Renal pelvis (tissue), 4 donors: ENCODE data around the gene C17orf75. TPM values are rescaled to one million over a fixed set of nuclear protein-coding genes. Genes with fewer than 3 reads are reported as not detected.

Experiments used
- DNase-seq: peaks from one replicate; pipeline ENCODE4 v3.0.0-alpha.2; 2013
- polyA plus RNA-seq, 3 donors: library from polyadenylated mRNA; unstranded; fragments of 120-200 nt; gene quantifications; one replicate each; pipeline ENCODE4 v1.2.1, GENCODE V29; 2013; ENCODE audit not compliant: insufficient read length in 3 of 3

C17orf75 gene
- polyA plus RNA-seq, 3 donors, result 35.8 to 53.9 (median 48.9) TPM

GRCh38 chr17:32314636-32315035, 27.3 kb downstream of the C17orf75 start:
- DNase-seq, result no peak

- DNase-seq, result no peak
These were observed 30.9 kb downstream of the C17orf75 start for GRCh38 chr17:32311028-32311536.

GRCh38 chr17:32307658-32308057, 34.3 kb downstream of the C17orf75 start:
- DNase-seq, result no peak

GRCh38 chr17:32305049-32305448, 36.9 kb downstream of the C17orf75 start:
- no peak for DNase-seq

- no peak for DNase-seq
These were observed 38.1 kb downstream of the C17orf75 start for GRCh38 chr17:32303781-32304288.

- DNase-seq, result no peak
These were observed 38.9 kb downstream of the C17orf75 start for GRCh38 chr17:32302860-32303649.

- no peak for DNase-seq
These were observed 39.9 kb downstream of the C17orf75 start for GRCh38 chr17:32302037-32302436.

- DNase-seq, result no peak
These were observed 42.3 kb downstream of the C17orf75 start for GRCh38 chr17:32299580-32300164.

GRCh38 chr17:32298721-32299579, 43.0 kb downstream of the C17orf75 start:
- no peak for DNase-seq

- no peak for DNase-seq
These were observed 43.7 kb downstream of the C17orf75 start for GRCh38 chr17:32298298-32298697.

GRCh38 chr17:32297860-32298259, 44.1 kb downstream of the C17orf75 start:
- DNase-seq, result no peak

- DNase-seq, result no peak
These were observed 44.5 kb downstream of the C17orf75 start for GRCh38 chr17:32297424-32297823.

GRCh38 chr17:32292094-32292493, 49.9 kb downstream of the C17orf75 start:
- DNase-seq, result no peak

GRCh38 chr17:32289471-32290070, 52.4 kb downstream of the C17orf75 start:
- DNase-seq, result no peak

- no peak for DNase-seq
These were observed 53.4 kb downstream of the C17orf75 start for GRCh38 chr17:32288615-32289014.

GRCh38 chr17:32287804-32288511, 54.0 kb downstream of the C17orf75 start:
- DNase-seq, result no peak

GRCh38 chr17:32286518-32286900, 55.5 kb downstream of the C17orf75 start:
- DNase-seq, result no peak

- DNase-seq, result no peak
These were observed 56.0 kb downstream of the C17orf75 start for GRCh38 chr17:32285746-32286517.

GRCh38 chr17:32285306-32285705, 56.7 kb downstream of the C17orf75 start:
- DNase-seq, result no peak

GRCh38 chr17:32283745-32284201, 58.2 kb downstream of the C17orf75 start:
- no peak for DNase-seq
